H1 (cell line): Measurements from ENCODE around the gene RDH5. TPM values are rescaled to one million over a fixed set of nuclear protein-coding genes. Genes with fewer than 3 reads are reported as not detected.
A peak's percentile ranks its signal among the peaks of the same experiment; 100 is the strongest.

Source experiments
- CTCF ChIA-PET: fragments of 300-600 bp; sonication (Branson Sonifier 250); formaldehyde crosslinking; loops from one replicate; lab custom pipeline; 2021; ENCODE audit not compliant: partially characterized antibody; lab: Charles Lee
- POLR2A ChIA-PET: fragments of 300-600 bp; sonication (Branson Sonifier 250); formaldehyde crosslinking; loops from one replicate; lab custom pipeline; 2021; ENCODE audit warnings: inconsistent platforms; ENCODE audit not compliant: partially characterized antibody; lab: Charles Lee
- DNase-seq, 2 experiments: peaks; one replicate each; pipeline versions ENCODE4 v3.0.0 to v3.0.0-alpha.2; 2010 to 2022; ENCODE audit warnings: low spot score in 2 of 2, low read depth in 1 of 2, mixed read lengths in 1 of 2
- FAIRE-seq: peaks from 2 replicates; lab custom pipeline; 2011; peaks lifted over from hg19 to GRCh38; lab: Jason Lieb, UNC
- H2AFZ ChIP-seq: 2 replicates; pipeline ENCODE4 v1.8.1; 2012; ENCODE audit warnings: low read length, inconsistent platforms
- H2AK5ac ChIP-seq: 2 replicates; pipeline ENCODE4 v1.6.1; 2013; ENCODE audit warnings: low read depth, low read length
- H2BK120ac ChIP-seq: replicated peaks from 2 replicates; pipeline ENCODE3; 2013; ENCODE audit warnings: low read depth, low read length, inconsistent platforms
- H2BK12ac ChIP-seq: 2 replicates; pipeline ENCODE4 v1.6.1; 2013; ENCODE audit warnings: low read depth, low read length
- H2BK15ac ChIP-seq: 2 replicates; pipeline ENCODE4 v1.6.1; 2013; ENCODE audit warnings: low read length
- H2BK20ac ChIP-seq: 2 replicates; pipeline ENCODE4 v1.6.1; 2013; ENCODE audit warnings: low read length
- H2BK5ac ChIP-seq: 2 replicates; pipeline ENCODE4 v1.6.1; 2013; ENCODE audit warnings: low read depth, low read length
- H3K14ac ChIP-seq: 2 replicates; pipeline ENCODE4 v1.6.1; 2013; ENCODE audit warnings: inconsistent platforms; ENCODE audit not compliant: insufficient read length
- H3K18ac ChIP-seq: 2 replicates; pipeline ENCODE4 v1.6.1; 2013; ENCODE audit warnings: low read length; ENCODE audit errors: extremely low read depth
- H3K23ac ChIP-seq: 2 replicates; pipeline ENCODE4 v1.6.1; 2013; ENCODE audit warnings: inconsistent platforms; ENCODE audit not compliant: insufficient read length
- H3K23me2 ChIP-seq: 2 replicates; pipeline ENCODE4 v1.6.1; 2013; ENCODE audit warnings: low read depth, low read length
- H3K27ac ChIP-seq: 2 replicates; pipeline ENCODE4 v1.6.1; 2011; ENCODE audit warnings: low read depth, low read length, inconsistent platforms
- H3K27me3 ChIP-seq, 4 experiments: replicated peaks in 1 of 4; 1 replicate in 1 of 4; 2 replicates in 3 of 4; pipeline versions ENCODE4 v1.6.1 to v1.8.1; 2011 to 2013; ENCODE audit warnings: low read length in 3 of 4, mild to moderate bottlenecking in 3 of 4, inconsistent platforms in 2 of 4, mixed read lengths in 2 of 4, moderate library complexity in 1 of 4; ENCODE audit not compliant: control insufficient read depth in 3 of 4, insufficient read depth in 3 of 4; ENCODE audit errors: extremely low read depth in 1 of 4
- H3K36me3 ChIP-seq, 4 experiments: 2 replicates each; pipeline versions ENCODE4 v1.6.1 to v1.8.1; 2011 to 2013; ENCODE audit warnings: mild to moderate bottlenecking in 4 of 4, low read length in 3 of 4, moderate library complexity in 2 of 4, control low read depth in 1 of 4, inconsistent platforms in 1 of 4; ENCODE audit not compliant: insufficient read depth in 4 of 4, control insufficient read depth in 2 of 4
- H3K4ac ChIP-seq: replicated peaks from 2 replicates; pipeline ENCODE3; 2013; ENCODE audit warnings: low read length, low read depth, mixed read lengths, inconsistent platforms; ENCODE audit not compliant: insufficient read length
- H3K4me1 ChIP-seq, 4 experiments: replicated peaks in 1 of 4; 1 replicate in 1 of 4; 2 replicates in 3 of 4; pipeline versions ENCODE4 v1.6.1 to v1.8.1; 2011 to 2013; ENCODE audit warnings: low read length in 3 of 4, inconsistent platforms in 2 of 4, mixed read lengths in 1 of 4; ENCODE audit not compliant: insufficient read depth in 4 of 4, control insufficient read depth in 3 of 4
- H3K4me2 ChIP-seq, 2 experiments: 2 replicates each; pipeline versions ENCODE4 v1.6.1 to v1.8.1; 2011 to 2013; ENCODE audit warnings: low read depth in 2 of 2, low read length in 2 of 2, control low read depth in 1 of 2, inconsistent platforms in 1 of 2, mild to moderate bottlenecking in 1 of 2; ENCODE audit not compliant: insufficient read depth in 1 of 2
- H3K4me3 ChIP-seq, 4 experiments: fragments of 200-600, 300-600 bp in 1 of 4; sonication (generic), shearing (Covaris generic), sonication (Bioruptor Twin) in 1 of 4; 2 replicates each; pipeline versions ENCODE4 v1.5.1 to v1.8.1; 2011 to 2016; ENCODE audit warnings: low read length in 4 of 4, low read depth in 3 of 4, control low read depth in 2 of 4, inconsistent platforms in 2 of 4, mild to moderate bottlenecking in 2 of 4, mixed read lengths in 1 of 4, moderate library complexity in 1 of 4; ENCODE audit not compliant: insufficient read depth in 2 of 4; ENCODE audit errors: extremely low read depth in 1 of 4
- H3K56ac ChIP-seq: replicated peaks from 2 replicates; pipeline ENCODE3; 2013; ENCODE audit warnings: low read depth, mild to moderate bottlenecking, mixed read lengths, low read length, inconsistent platforms; ENCODE audit not compliant: insufficient read length
- H3K79me1 ChIP-seq: 2 replicates; pipeline ENCODE4 v1.6.1; 2013; ENCODE audit warnings: low read depth, low read length, control low read depth
- H3K79me2 ChIP-seq, 2 experiments: 2 replicates each; pipeline versions ENCODE4 v1.6.1 to v1.8.1; 2012 to 2013; ENCODE audit warnings: low read length in 2 of 2, mild to moderate bottlenecking in 2 of 2, inconsistent platforms in 1 of 2; ENCODE audit not compliant: insufficient read depth in 2 of 2, control insufficient read depth in 1 of 2
- H3K9ac ChIP-seq, 4 experiments: replicated peaks in 1 of 4; 1 replicate in 1 of 4; 2 replicates in 3 of 4; pipeline versions ENCODE4 v1.6.1 to v1.8.1; 2011 to 2013; ENCODE audit warnings: low read depth in 3 of 4, low read length in 3 of 4, control low read depth in 2 of 4, mild to moderate bottlenecking in 2 of 4, moderate library complexity in 2 of 4, inconsistent platforms in 1 of 4; ENCODE audit errors: extremely low read depth in 1 of 4
- H3K9me3 ChIP-seq, 2 experiments: 2 replicates each; pipeline versions ENCODE4 v1.6.1 to v1.8.1; 2012 to 2013; ENCODE audit warnings: mild to moderate bottlenecking in 2 of 2, moderate library complexity in 2 of 2, control low read depth in 1 of 2, inconsistent platforms in 1 of 2, low read depth in 1 of 2, low read length in 1 of 2, mixed read lengths in 1 of 2; ENCODE audit not compliant: insufficient read depth in 2 of 2
- H4K20me1 ChIP-seq, 2 experiments: replicated peaks in 1 of 2; 2 replicates each; pipeline versions ENCODE3 to v1.8.1; 2011 to 2013; ENCODE audit warnings: inconsistent platforms in 2 of 2, low read length in 2 of 2, mild to moderate bottlenecking in 1 of 2; ENCODE audit not compliant: insufficient read depth in 2 of 2, control insufficient read depth in 1 of 2
- H4K5ac ChIP-seq: 2 replicates; pipeline ENCODE4 v1.6.1; 2013; ENCODE audit warnings: low read length, low read depth, mixed read lengths, inconsistent platforms; ENCODE audit not compliant: insufficient read length
- H4K8ac ChIP-seq: 2 replicates; pipeline ENCODE4 v1.8.0; 2013; ENCODE audit warnings: mild to moderate bottlenecking, moderate library complexity, low read length, inconsistent platforms; ENCODE audit not compliant: insufficient read depth; ENCODE audit errors: extremely low read depth
- H4K91ac ChIP-seq: replicated peaks from 2 replicates; pipeline ENCODE3; 2013; ENCODE audit warnings: low read length, mixed read lengths, inconsistent platforms; ENCODE audit not compliant: insufficient read length
- EGR1 ChIP-seq: IDR thresholded peaks from 2 replicates; pipeline ENCODE4 v1.6.1; 2011; ENCODE audit warnings: low read depth, low read length, borderline replicate concordance
- RFX5 ChIP-seq: IDR thresholded peaks from 2 replicates; pipeline ENCODE4 v1.6.1; 2011; ENCODE audit warnings: low read depth, low read length, improper control_type of control experiment, borderline replicate concordance
- SIN3A ChIP-seq, 2 experiments: IDR thresholded peaks in 1 of 2; conservative IDR thresholded peaks in 1 of 2; 2 replicates each; pipeline ENCODE4 v1.6.1; 2011 to 2012; ENCODE audit warnings: low read length in 2 of 2, improper control_type of control experiment in 1 of 2, low read depth in 1 of 2, mild to moderate bottlenecking in 1 of 2
- SIX5 ChIP-seq: IDR thresholded peaks from 2 replicates; pipeline ENCODE4 v1.6.1; 2011; ENCODE audit warnings: mild to moderate bottlenecking, low read depth, low read length
- SP2 ChIP-seq: IDR thresholded peaks from 2 replicates; pipeline ENCODE4 v1.6.1; 2012; ENCODE audit warnings: mild to moderate bottlenecking, low read length, inconsistent platforms
- TAF1 ChIP-seq: IDR thresholded peaks from 2 replicates; pipeline ENCODE4 v1.6.1; 2011; ENCODE audit warnings: mild to moderate bottlenecking, low read depth, low read length
- TEAD4 ChIP-seq: IDR thresholded peaks from 2 replicates; pipeline ENCODE4 v1.6.1; 2012; ENCODE audit warnings: low read depth, low read length, inconsistent platforms, mixed read lengths
- WGBS, 2 experiments: shearing (Covaris generic) in 1 of 2; methylation state at CpG; one replicate each; pipeline versions ENCODE4 v1.1.6 to v1.1.7; 2013 to 2015; ENCODE audit warnings: low lambda C conversion rate in 2 of 2, mixed read lengths in 2 of 2, inconsistent platforms in 1 of 2, low coverage in 1 of 2, missing lambda C conversion rate in 1 of 2; ENCODE audit not compliant: insufficient replicate concordance in 2 of 2, insufficient coverage in 1 of 2, insufficient read length in 1 of 2; ENCODE audit errors: extremely low coverage in 1 of 2, missing lambda C conversion rate in 1 of 2; 5-methylcytosine and 5-hydroxymethylcytosine counted together
- polyA plus RNA-seq, 7 experiments: library from polyadenylated mRNA; depleted of rRNA in 3 of 7; stranded (reverse) in 5 of 7; unstranded in 2 of 7; fragments of >200 nt in 5 of 7; fragments of 200-250 nt in 2 of 7; gene quantifications; 1 replicate in 5 of 7; 2 replicates in 1 of 7; 4 replicates in 1 of 7; pipeline versions ENCODE4 v1.2.1 to v1.2.3, GENCODE V29; 2011 to 2013; ENCODE audit warnings: missing spikeins in 2 of 7, mixed read lengths in 2 of 7
- total RNA-seq: library from RNA; stranded (reverse); fragmentation: NEBNext Ultra II Directional; extraction: Animal tissue kit (Norgen Biotek cat#: 25700); gene quantifications from 2 replicates; pipeline ENCODE4 v1.2.1, GENCODE V29; 2021

RDH5 gene
- total and polyA plus RNA-seq, 2 of the 8 experiments (the other 6 are each of a cell fraction or from before 2014, with no cell fraction given), result 4.2 to 6.0 TPM

GRCh38 chr12:55718015-55718414 is 2.2 kb upstream of the RDH5 start:
- H2AK5ac ChIP-seq, result no peak overlapping the region
- no peak overlapping the region for H4K91ac ChIP-seq
- peak overlapping the region in 3 of 4 experiments; percentile 21 to 90 (median 27); a peak in 4 of 8 replicates for H3K4me3 ChIP-seq
- peaks cover 5% of the 10 kb centered on the region for H3K79me1 ChIP-seq
- no peaks in the 10 kb centered on the region for H3K9me3 ChIP-seq
- peak overlapping the region in 2 of 4 experiments; percentile 20 to 35; a peak in 1 of 7 replicates for H3K9ac ChIP-seq
- H2BK5ac ChIP-seq, result peak overlapping the region; percentile 27; the same call in 1 of the 2 replicates
- peak overlapping the region; percentile 65; the same call in 1 of the 2 replicates for H3K27ac ChIP-seq
- H2AFZ ChIP-seq, result no peak overlapping the region
- H4K5ac ChIP-seq, result no peak overlapping the region
- no peak overlapping the region for H4K8ac ChIP-seq
- ChIA-PET POLR2A (interaction anchor here (0.5 to 8.3 kb wide), 9 partner anchors 8 to 388 kb away, joined by 3 to 103 read pairs (median 5); partner anchors contain the start of genes CD63 and ITGA7), CTCF (interaction anchor here (0.7 to 11.1 kb wide), 10 partner anchors 9 to 361 kb away, joined by 3 to 229 read pairs (median 10); partner anchors contain the start of genes CD63 and ITGA7)
- H2BK20ac ChIP-seq, result no peak overlapping the region
- no peaks in the 10 kb centered on the region for H3K27me3 ChIP-seq
- TF ChIP-seq SIN3A (conservative IDR thresholded peaks at IDR 0.05 in 1 of 2, IDR thresholded peaks at IDR 0.05 in 1 of 2; ENCODE audit: low read depth in 1 of 2, low read length in 2 of 2) (0 out of 4 replicates have a peak, but pooled peaks of 1 of the 2 experiments have one; percentile 29), EGR1 (peak; percentile 75; the same call in 1 of the 2 replicates), SIX5 (no peak), SP2 (no peak), TEAD4 (peak; percentile 89), TAF1 (0 out of 2 replicates have a peak, but pooled peaks have one; percentile 25), RFX5 (no peak)
- H3K36me3 ChIP-seq, result peaks cover 0 to 4% (median 0%) of the 10 kb centered on the region in 4 experiments; a peak in 3 of 8 replicates
- no peak overlapping the region for H3K14ac ChIP-seq
- peaks cover 10 to 27% (median 19%) of the 10 kb centered on the region in 4 experiments for H3K4me1 ChIP-seq
- no peak overlapping the region for H3K23ac ChIP-seq
- no peak overlapping the region; the same call in 1 of the 2 replicates for H2BK15ac ChIP-seq
- H4K20me1 ChIP-seq, result peaks cover 0 to 4% of the 10 kb centered on the region in 2 experiments
- peaks cover 0 to 9% of the 10 kb centered on the region in 2 experiments; a peak in 1 of 4 replicates for H3K79me2 ChIP-seq
- H2BK120ac ChIP-seq, result no peak overlapping the region
- FAIRE-seq (no peak), DNase-seq (no peak)
- H3K4ac ChIP-seq, result no peak overlapping the region
- no peak overlapping the region for H3K56ac ChIP-seq
- no peak overlapping the region for H2BK12ac ChIP-seq
- no peak overlapping the region for H3K18ac ChIP-seq
- peaks cover 12% of the 10 kb centered on the region for H3K23me2 ChIP-seq
- WGBS, 2 experiments, result 51% methylated on average over 4 of the region's 4 CpGs; no CpG with 5 or more reads in 1 of the 2 experiments
- H3K4me2 ChIP-seq, result peak overlapping the region; percentile 87 to 89
